Umbilical cord (tissue), 2 donors: ENCODE measurements around the gene PNLIP. TPM values are rescaled to one million over a fixed set of nuclear protein-coding genes. Genes with fewer than 3 reads are reported as not detected.
A peak's percentile ranks its signal among the peaks of the same experiment; 100 is the strongest.

Experiments used
- DNase-seq: peaks from one replicate; pipeline ENCODE4 v3.0.0-alpha.2; 2015; ENCODE audit warnings: low spot score
- total RNA-seq: library from RNA; depleted of rRNA; stranded (reverse); fragments of >200 nt; gene quantifications from one replicate; pipeline ENCODE4 v1.2.3, GENCODE V29; 2014; ENCODE audit warnings: low replicate concordance; ENCODE audit not compliant: insufficient read depth

PNLIP gene
- total RNA-seq = 0.72 TPM

GRCh38 chr10:116545756-116546155 is at the start of gene PNLIP:
PNLIP (plus strand) TSS chr10:116545931; CDS start chr10:116546093, 162 bp downstream.
- no peak for DNase-seq

GRCh38 chr10:116504786-116505185 is 40.9 kb upstream of the PNLIP start:
- DNase-seq = no peak

DNA sequence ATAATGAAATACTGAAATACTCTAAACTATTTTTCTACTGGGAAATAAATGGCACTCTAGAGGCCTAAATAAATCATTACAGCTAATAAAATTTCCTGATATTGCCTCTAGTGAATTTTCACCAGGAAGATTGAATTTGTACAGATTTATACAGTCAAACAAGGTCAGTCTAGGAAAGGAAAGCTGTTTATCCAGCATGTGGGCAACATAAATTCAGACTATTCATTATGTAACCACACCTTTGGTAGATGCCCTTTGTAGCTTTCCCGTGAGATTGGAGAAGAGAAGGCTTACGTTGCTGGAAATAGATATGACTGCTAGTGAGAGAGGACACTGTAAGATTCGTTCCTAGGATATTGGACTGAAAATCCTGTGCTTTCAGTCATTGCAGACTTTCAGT is 35.2 kb upstream of the PNLIP start:
- DNase-seq = no peak

- no peak for DNase-seq
Measured at GRCh38 chr10:116511365-116511764, 34.4 kb upstream of the PNLIP start.

GRCh38 chr10:116521424-116522290 is 24.1 kb upstream of the PNLIP start:
- DNase-seq = peak; percentile 29

- no peak for DNase-seq
Measured at GRCh38 chr10:116522803-116523381, 22.8 kb upstream of the PNLIP start.

DNA sequence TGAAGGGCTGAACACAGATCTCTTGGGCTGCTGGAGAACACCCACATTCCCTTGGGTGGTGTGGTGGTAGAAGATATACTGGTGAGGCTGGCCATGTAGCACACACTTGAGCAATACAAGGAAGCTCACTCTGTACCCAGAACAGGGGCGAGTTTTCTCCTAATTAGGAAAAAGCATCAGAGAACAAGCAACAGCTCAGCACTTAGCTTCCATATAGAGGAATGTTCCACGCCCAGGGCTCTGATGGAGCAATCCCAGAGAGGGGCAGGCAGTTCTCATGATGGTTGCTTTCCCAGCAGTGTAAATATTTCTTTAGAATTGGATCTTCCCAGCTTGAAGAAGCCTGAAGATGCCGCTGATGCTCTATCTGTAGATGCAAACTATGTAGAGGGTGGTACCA is 21.0 kb upstream of the PNLIP start:
- DNase-seq = no peak

GRCh38 chr10:116526219-116526618 is 19.5 kb upstream of the PNLIP start:
- peak; percentile 1 for DNase-seq

- no peak for DNase-seq
Measured at GRCh38 chr10:116536810-116537209, 8.9 kb upstream of the PNLIP start.

GRCh38 chr10:116538456-116538855 is 7.3 kb upstream of the PNLIP start:
- no peak for DNase-seq

DNA sequence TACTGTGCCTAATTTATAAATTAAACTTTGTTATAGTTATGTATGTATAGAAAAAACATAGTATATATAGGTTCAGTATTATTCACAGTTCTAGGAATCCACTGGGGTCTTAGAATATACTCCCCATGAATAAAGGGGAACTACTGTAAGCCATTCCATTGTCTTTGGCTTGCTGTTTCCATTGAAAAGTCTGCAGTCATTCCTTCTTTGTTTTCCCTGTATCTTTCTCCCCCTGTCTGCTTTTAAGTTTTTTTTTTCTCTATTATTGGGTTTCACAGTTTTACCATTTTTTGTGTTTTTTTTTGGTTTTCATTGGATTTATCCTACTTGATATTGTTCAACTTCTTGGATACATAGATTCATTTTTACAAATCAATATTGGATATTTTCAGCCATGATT is 6.7 kb upstream of the PNLIP start:
- no peak for DNase-seq

DNA sequence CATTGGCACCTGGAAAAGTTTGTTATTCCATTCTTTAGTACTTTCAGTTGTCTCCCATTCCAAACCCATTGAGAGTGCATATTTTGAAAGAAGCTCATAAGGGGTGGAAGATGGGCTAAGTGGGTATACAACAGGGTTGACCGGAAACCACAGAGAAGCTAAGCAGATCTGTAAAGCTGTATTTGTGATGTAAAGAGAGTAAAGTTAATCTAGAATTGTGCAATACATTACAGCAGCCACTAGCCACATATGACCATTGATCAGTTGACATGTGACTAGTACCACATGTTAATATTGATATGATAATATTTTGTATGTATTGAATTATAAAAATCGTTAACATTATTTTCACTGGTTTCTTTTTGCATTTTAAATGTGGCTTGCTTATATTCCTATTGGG is 4.9 kb upstream of the PNLIP start:
- no peak for DNase-seq

- no peak for DNase-seq
Measured at GRCh38 chr10:116542007-116542677, 3.6 kb upstream of the PNLIP start.

- no peak for DNase-seq
Measured at GRCh38 chr10:116545122-116545521, 609 bp upstream of the PNLIP start.

- no peak for DNase-seq
Measured at GRCh38 chr10:116548301-116548700, 2.6 kb downstream of the PNLIP start.

DNA sequence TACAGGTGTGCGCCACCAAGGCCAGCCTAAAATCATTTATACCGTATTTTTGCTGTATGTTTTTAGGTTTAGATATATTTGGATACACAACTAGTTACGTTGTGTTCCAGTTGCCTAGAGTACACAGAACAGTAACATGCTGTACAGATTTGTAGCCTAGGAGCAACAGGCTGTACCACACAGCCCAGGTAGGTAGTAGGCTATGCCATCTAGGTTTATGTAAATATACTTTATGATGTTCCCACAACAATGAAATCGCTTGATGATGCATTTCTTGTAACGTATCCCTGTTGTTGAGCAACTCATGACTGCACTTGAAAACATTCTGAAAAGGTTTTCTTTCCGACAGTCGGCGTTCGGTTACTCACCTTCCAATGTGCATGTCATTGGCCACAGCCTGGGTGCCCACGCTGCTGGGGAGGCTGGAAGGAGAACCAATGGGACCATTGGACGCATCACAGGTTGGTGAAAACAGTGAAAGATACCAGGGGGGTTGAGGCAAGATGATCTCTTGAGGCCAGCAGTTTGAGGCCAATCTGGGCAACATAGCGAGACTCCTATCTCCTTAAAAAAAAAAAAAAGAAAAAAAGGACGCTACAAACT is 7.7 kb downstream of the PNLIP start:
- no peak for DNase-seq

DNA sequence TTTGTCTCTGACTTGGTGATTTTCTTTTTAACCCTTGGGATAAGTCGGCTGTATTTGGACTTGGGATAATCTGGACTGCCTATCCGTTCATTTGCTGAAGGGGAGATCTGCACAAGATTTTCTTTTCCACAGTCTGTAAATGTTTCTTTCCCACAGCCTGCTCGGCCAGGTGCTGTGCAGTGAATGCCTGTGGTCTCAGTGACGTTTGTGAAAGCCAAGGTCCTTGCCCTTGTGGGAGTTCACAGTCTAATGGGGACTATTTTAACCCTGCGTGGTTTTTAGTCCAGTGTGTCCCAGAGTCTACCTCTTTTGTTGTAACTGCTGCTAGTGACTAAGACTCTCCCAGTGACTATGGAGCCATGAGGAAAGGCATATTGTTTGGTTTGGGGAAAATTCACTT is 8.9 kb downstream of the PNLIP start:
- DNase-seq = no peak

GRCh38 chr10:116555880-116556279 is 10.1 kb downstream of the PNLIP start:
- DNase-seq = no peak

GRCh38 chr10:116557305-116557880 is 11.7 kb downstream of the PNLIP start:
- DNase-seq = no peak

DNA sequence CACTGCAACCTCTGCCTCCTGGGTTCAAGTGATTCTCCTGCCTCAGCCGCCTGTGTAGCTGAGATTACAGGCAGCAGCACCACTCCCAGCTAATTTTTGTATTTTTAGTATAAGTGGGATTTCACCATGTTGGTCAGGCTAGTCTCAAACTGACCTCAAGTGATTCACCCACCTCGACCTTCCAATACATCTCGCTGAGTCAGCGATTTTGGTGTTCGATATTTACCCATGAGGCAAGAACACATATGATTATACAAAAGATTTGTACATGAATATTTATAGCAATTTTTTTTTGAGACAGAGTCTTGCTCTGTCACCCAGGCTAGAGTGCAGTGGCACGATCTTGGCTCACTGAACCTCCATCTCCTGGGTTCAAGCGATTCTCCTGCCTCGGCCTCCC is 19.8 kb downstream of the PNLIP start:
- DNase-seq = no peak

GRCh38 chr10:116566932-116567331 is 21.2 kb downstream of the PNLIP start:
- DNase-seq = no peak

- no peak for DNase-seq
Measured at GRCh38 chr10:116567335-116567734, 21.6 kb downstream of the PNLIP start.
